CD1c-positive myeloid dendritic cell (primary cell): ENCODE results near the gene CD33.

Source experiments
- DNase-seq: peaks from one replicate; pipeline ENCODE4 v3.0.0-alpha.2; 2016; ENCODE audit errors: extremely low spot score

Gene CD33

DNA sequence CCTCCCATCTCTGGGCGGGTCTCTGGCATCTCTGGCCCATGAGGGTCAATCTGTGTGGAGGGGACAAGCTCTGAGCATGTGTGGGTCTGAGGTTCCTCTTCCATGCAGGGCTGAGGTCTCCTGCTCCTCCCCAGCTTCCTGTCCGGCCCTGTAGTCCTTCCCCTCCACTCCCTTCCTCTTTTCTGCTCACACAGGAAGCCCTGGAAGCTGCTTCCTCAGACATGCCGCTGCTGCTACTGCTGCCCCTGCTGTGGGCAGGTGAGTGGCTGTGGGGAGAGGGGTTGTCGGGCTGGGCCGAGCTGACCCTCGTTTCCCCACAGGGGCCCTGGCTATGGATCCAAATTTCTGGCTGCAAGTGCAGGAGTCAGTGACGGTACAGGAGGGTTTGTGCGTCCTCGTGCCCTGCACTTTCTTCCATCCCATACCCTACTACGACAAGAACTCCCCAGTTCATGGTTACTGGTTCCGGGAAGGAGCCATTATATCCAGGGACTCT lies at the start of gene CD33:
Gene CD33 (plus strand): TSS at position 183 of the 496 bp plus-strand sequence. CDS start 39 bp downstream, at position 222.
- DNase-seq = peak; percentile 78

DNA sequence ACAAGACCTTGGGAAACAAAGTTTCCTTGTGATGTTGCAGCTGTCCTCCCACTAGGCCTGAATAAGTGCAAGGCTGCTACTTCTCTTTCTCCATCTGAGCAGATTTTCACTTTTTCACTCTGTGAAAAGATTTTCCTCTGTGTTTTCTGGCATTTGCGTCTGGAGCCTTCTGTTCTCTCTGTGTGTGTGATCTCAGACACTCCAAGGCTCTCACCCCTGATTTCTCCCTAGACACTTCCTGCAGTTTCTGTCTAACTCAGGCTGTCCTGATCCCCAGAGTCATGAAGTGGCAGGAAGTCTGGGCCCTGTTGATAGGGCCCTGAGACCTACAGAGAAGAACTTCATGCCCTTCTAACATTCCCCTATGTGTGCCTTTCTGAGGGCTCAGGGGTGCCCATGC lies 45.6 kb upstream of the CD33 start:
- no peak for DNase-seq

- DNase-seq = no peak
Observed at GRCh38 chr19:51181377-51181912, 43.4 kb upstream of the CD33 start.

DNA sequence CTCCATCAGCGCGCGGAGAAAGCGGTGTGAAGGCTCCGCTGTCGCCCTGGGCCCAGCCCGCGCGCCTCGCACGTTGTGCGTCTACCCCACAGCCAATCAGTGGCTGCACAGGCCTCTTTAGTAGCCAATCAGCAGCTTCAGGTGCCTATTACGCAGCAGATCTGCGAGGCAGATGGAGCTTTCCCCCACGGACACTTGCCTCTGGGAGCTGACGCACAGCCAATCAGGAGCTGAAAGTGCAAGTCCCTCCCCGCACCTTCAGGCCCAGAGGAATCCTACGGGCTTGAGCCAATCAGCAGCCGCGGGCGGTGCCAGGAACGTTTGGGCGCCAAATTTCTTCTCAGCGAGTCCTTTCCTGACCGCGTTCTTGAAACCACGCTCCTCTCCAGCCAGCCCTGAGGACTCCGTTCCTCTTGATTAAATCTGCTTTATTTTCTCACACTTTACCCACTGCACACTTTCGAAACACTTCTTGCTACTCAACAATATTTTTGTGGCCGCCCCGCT lies 42.9 kb upstream of the CD33 start:
- no peak for DNase-seq

GRCh38 chr19:51183629-51184028 lies 41.3 kb upstream of the CD33 start:
- DNase-seq = no peak

- no peak for DNase-seq
Observed at GRCh38 chr19:51185069-51185867, 39.6 kb upstream of the CD33 start.

GRCh38 chr19:51185868-51186215 lies 39.0 kb upstream of the CD33 start:
- no peak for DNase-seq

DNA sequence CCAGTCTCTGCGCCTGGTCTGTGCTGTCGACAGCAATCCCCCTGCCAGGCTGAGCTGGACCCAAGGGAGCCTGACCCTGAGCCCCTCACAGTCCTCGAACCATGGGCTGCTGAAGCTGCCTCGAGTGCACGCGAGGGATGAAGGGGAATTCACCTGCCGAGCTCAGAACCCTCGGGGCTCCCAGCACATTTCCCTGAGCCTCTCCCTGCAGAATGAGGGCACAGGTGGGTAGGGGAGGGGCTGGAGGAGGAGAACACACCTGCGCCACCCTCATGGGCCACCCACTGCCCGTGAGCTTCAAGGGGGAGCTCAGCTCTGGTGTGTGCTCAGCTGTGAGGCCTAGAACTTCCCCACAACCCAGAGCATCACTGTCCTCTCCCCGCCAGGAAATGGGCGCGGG lies 38.6 kb upstream of the CD33 start:
- no peak for DNase-seq

- no peak for DNase-seq
Observed at GRCh38 chr19:51187395-51188226, 37.3 kb upstream of the CD33 start.

- DNase-seq = no peak
Observed at GRCh38 chr19:51188227-51188559, 36.7 kb upstream of the CD33 start.

DNA sequence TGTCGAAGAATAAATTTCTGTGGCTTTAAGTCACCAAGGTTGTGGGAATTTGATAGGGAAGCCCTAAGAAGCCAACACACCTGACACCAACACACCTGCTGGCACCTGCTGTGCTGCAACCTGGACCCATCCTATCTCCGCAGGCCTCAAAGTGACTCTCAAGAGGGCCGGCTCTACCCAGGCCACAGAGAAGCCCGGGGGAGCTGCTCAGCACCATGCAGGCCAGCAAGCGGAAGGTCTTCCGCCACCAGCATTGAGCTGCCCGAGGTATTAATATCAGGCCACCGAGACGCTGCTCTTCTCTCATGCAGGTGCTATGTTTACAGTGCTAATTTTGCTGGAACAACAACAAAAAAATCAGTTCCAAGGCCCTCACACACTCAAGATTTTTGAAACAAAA lies 32.2 kb upstream of the CD33 start:
- no peak for DNase-seq

DNA sequence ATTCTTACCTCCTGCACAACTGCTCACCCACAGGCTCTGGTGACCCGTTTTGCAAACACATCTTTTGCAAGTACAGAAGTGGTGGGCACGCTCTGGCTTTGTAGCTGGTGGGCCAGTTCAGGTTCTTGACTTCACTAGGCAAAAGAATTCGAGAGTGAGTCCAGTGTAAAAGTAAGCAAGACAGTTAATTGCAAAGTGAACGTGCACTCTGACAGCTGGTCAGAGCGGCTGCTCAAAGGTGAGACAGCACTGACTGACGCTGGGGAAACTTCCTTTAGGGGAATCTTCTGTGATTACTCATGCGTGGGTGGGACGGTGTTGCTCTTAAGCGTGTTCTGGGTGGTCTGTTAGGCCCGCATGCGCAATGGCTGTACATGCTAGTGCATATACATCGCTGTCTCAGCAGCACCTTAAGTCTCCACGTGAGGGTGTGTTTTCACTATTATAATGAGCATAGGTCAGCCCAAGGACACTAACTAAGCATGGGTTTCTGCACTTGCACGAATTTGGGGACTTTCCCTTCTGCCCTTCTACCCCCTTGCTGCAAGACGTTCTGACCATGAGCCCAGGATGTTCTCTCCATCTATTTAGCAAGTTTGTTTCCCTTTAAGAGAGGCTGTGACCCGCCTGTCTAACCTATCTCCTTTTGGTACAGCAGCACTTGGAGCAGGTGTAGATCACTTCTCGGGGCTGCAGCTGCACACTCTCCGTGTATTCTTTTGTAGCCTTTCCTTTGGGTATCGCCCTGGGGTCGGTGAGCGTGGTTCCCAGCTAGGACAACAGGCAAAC lies 30.2 kb upstream of the CD33 start:
- DNase-seq = no peak

DNA sequence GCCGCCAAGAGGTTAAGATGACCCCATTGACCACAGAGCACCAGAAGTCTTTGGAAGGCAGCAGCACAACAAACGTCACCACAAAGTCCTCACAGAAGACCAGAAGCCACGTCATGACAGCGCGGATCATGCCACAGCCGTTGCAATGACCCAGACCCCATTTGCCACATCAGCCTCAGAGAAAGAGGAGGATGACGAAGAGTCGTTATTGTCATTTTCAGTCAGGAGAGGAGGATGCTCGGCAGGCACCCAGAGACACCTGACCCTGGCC lies 29.6 kb upstream of the CD33 start:
- DNase-seq = no peak

- DNase-seq = no peak
Observed at GRCh38 chr19:51195616-51196015, 29.3 kb upstream of the CD33 start.

GRCh38 chr19:51196181-51196580 lies 28.7 kb upstream of the CD33 start:
- no peak for DNase-seq

GRCh38 chr19:51198641-51199040 lies 26.2 kb upstream of the CD33 start:
- DNase-seq = no peak

DNA sequence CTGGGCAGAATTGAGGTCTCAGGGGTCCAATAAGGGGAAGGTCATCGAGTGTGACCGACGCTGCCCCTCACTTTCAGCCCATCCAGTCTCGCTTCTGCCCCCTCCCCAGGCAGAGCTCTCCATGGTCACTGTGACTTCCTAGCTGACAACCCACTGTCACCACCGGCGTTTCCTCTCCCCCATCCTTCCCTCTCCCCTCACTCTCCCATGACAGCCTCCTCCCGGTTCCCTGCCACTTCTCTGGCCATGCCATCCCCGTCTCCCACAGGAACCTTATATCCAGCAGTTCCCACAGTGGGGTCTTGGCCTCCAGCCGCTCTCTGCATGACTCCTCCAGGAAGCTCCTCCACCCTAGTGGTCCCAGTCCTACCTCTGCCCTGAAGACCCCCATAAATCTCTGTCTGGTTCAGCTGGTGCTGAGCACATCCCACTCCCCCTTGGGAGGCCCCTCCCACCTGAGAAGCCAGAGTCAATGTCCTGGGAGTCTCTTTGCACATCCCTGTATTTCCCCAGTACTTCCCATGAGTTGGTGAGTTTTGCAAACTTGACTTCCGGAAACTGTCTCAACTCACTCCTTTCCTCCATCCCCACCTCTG lies 24.7 kb upstream of the CD33 start:
- no peak for DNase-seq

DNA sequence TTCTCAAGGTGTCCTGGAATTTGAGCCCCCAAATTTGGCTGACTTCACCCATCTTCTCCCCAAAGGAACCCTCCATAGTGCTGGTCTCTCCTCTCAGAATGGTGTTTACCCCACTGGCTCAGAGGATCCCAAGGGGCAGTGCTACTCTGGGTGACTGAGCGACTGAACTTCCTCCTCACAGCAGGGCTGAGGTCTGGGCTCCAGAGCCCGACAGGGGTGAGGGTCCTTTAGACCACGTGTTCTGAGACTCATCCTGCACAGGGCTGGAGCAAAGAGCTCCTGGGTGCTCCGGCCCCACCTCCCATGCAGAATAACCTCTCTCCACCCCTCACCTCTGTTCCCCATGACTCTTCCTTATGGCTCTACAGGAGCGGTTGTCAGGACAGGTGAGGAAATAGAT lies 23.2 kb upstream of the CD33 start:
- no peak for DNase-seq

- peak; percentile 20 for DNase-seq
Observed at GRCh38 chr19:51203916-51204315, 21.0 kb upstream of the CD33 start.

GRCh38 chr19:51204321-51204720 lies 20.6 kb upstream of the CD33 start:
- DNase-seq = no peak

DNA sequence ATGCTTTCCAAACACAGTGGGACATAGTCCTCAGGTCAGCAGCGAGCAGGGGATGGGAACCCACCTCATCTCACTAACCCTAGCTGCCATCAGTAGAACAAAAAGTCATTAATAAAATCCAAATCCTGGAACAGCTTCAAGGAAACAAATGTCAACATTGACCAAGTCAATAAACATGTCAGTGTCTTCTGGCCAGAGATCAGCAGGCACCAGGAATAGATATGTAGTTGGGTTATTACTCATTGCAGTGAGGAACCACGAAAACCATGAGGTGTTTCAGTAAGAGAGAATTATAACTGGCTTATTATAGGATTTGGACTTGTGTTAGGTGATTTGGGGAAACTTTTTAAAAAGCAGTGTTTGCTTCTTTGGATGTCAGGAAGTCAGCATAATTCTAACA lies 17.1 kb upstream of the CD33 start:
- no peak for DNase-seq
